GM23338 (cell line): ENCODE measurements around the gene ZACN. TPM values are rescaled to one million over a fixed set of nuclear protein-coding genes. Genes with fewer than 3 reads are reported as not detected.

Source experiments
- ATAC-seq: fragments of 200-7000 bp; cut with Tn5 transposase; 3 replicates; pipeline ENCODE4 v1.9.1; 2020
- DNase-seq: peaks from one replicate; pipeline ENCODE4 v3.0.0-alpha.2; 2015; ENCODE audit warnings: low spot score
- H2AFZ ChIP-seq: fragments of 200-600 bp; sonication (generic); 2 replicates; pipeline ENCODE4 v1.8.0; 2016; ENCODE audit warnings: antibody characterized with exemption, mild to moderate bottlenecking, moderate library complexity
- H3F3A ChIP-seq: fragments of 200-600 bp; sonication (generic); replicated peaks from 2 replicates; pipeline ENCODE4 v1.8.0; 2017; ENCODE audit warnings: antibody characterized with exemption, mixed run types, low read depth
- H3K27ac ChIP-seq: fragments of 200-600 bp; sonication (generic); 2 replicates; pipeline ENCODE4 v1.6.1; 2016; ENCODE audit warnings: low read depth
- H3K27me3 ChIP-seq: fragments of 200-600 bp; sonication (generic); 2 replicates; pipeline ENCODE4 v1.8.0; 2016; ENCODE audit warnings: mild to moderate bottlenecking, mixed run types, moderate library complexity; ENCODE audit not compliant: insufficient read depth
- H3K36me3 ChIP-seq: fragments of 200-600 bp; sonication (generic); 2 replicates; pipeline ENCODE4 v1.8.0; 2016; ENCODE audit warnings: mild to moderate bottlenecking; ENCODE audit not compliant: insufficient read depth
- H3K4me1 ChIP-seq: fragments of 200-600 bp; sonication (generic); 2 replicates; pipeline ENCODE4 v1.8.0; 2016; ENCODE audit warnings: mild to moderate bottlenecking, moderate library complexity; ENCODE audit not compliant: insufficient read depth
- H3K4me2 ChIP-seq: fragments of 200-600 bp; sonication (generic); 2 replicates; pipeline ENCODE4 v1.7.1; 2017; ENCODE audit warnings: mixed run types
- H3K4me3 ChIP-seq: fragments of 200-600 bp; sonication (generic); 2 replicates; pipeline ENCODE4 v1.6.1; 2016; ENCODE audit warnings: mixed run types
- H3K79me2 ChIP-seq: fragments of 200-600 bp; sonication (generic); replicated peaks from 2 replicates; pipeline ENCODE4 v1.8.0; 2017; ENCODE audit warnings: mild to moderate bottlenecking; ENCODE audit not compliant: insufficient read depth
- H3K9me2 ChIP-seq: fragments of 200-600 bp; sonication (generic); 2 replicates; pipeline ENCODE4 v1.8.0; 2017; ENCODE audit not compliant: insufficient read depth
- H4K20me1 ChIP-seq: fragments of 200-600 bp; sonication (generic); replicated peaks from 2 replicates; pipeline ENCODE4 v1.8.0; 2017; ENCODE audit warnings: mild to moderate bottlenecking; ENCODE audit not compliant: insufficient read depth
- H3K27ac Mint-ChIP-seq: 2 replicates; pipeline ENCODE4 v1.8.0; 2020; ENCODE audit warnings: inconsistent platforms, mild to moderate bottlenecking, moderate library complexity, mixed read lengths
- H3K27me3 Mint-ChIP-seq: 3 replicates; pipeline ENCODE4 v1.8.0; 2022; ENCODE audit warnings: low read depth, mild to moderate bottlenecking, moderate library complexity, mixed read lengths, inconsistent platforms; ENCODE audit not compliant: insufficient read depth, poor library complexity
- H3K36me3 Mint-ChIP-seq: 3 replicates; pipeline ENCODE4 v1.8.0; 2021; ENCODE audit warnings: low read depth, mild to moderate bottlenecking, inconsistent platforms, moderate library complexity, mixed read lengths
- H3K4me1 Mint-ChIP-seq: 3 replicates; pipeline ENCODE4 v1.8.0; 2020; ENCODE audit warnings: mild to moderate bottlenecking, inconsistent platforms, mixed read lengths
- H3K4me3 Mint-ChIP-seq: 3 replicates; pipeline ENCODE4 v1.8.0; 2021; ENCODE audit warnings: moderate library complexity, mild to moderate bottlenecking, inconsistent platforms, mixed read lengths
- H3K9me3 Mint-ChIP-seq: 3 replicates; pipeline ENCODE4 v1.8.0; 2020; ENCODE audit warnings: moderate library complexity, mild to moderate bottlenecking, inconsistent platforms, mixed read lengths
- CREB1 ChIP-seq: fragments of 250-450 bp; sonication (Bioruptor Pico); IDR thresholded peaks from 2 replicates; pipeline ENCODE4 v1.5.0; 2020; ENCODE audit warnings: low read depth, mild to moderate bottlenecking, moderate library complexity
- EZH2 ChIP-seq: fragments of 200-600 bp; sonication (generic); IDR thresholded peaks from one replicate; pipeline ENCODE4 v1.8.0; 2017; ENCODE audit warnings: antibody characterized with exemption, mild to moderate bottlenecking, low read depth; ENCODE audit not compliant: unreplicated experiment
- EZH2phosphoT487 ChIP-seq: fragments of 200-600 bp; sonication (generic); IDR thresholded peaks from one replicate; pipeline ENCODE4 v1.8.1; 2018; ENCODE audit warnings: antibody characterized with exemption; ENCODE audit not compliant: unreplicated experiment
- JUNB ChIP-seq: IDR thresholded peaks from one replicate; pipeline ENCODE4 v1.6.1; 2016; ENCODE audit warnings: antibody characterized with exemption; ENCODE audit not compliant: unreplicated experiment
- NANOG ChIP-seq: IDR thresholded peaks from 2 replicates; pipeline ENCODE4 v1.6.1; 2016; ENCODE audit warnings: antibody characterized with exemption, borderline replicate concordance
- POLR2AphosphoS5 ChIP-seq: IDR thresholded peaks from 2 replicates; pipeline ENCODE4 v1.6.1; 2016; ENCODE audit warnings: antibody characterized with exemption, low read depth
- STAT1 ChIP-seq: IDR thresholded peaks from one replicate; pipeline ENCODE4 v1.6.1; 2016; ENCODE audit warnings: antibody characterized with exemption; ENCODE audit not compliant: unreplicated experiment
- polyA plus RNA-seq: library from polyadenylated mRNA; unstranded; fragments of >200 nt; fragmentation: Nextera tagmentation; extraction: Ambion mirVana; gene quantifications from 2 replicates; pipeline ENCODE4 v1.2.1, GENCODE V29; 2016
- total RNA-seq: library from RNA; depleted of rRNA; stranded (reverse); fragments of >200 nt; shearing (Covaris generic); gene quantifications from 2 replicates; pipeline ENCODE4 v1.2.3, GENCODE V29; 2014
- TF ChIP-seq, protein P1 (sequence below): fragments of 250-450 bp; sonication (Bioruptor Pico); IDR thresholded peaks from 2 replicates; pipeline ENCODE4 v1.5.0; 2020; ENCODE audit warnings: mild to moderate bottlenecking, moderate library complexity
- TF ChIP-seq, protein P2 (sequence below), 2 experiments: fragments of 200-600 bp in 1 of 2; sonication (generic) in 1 of 2; conservative IDR thresholded peaks; 2 replicates each; pipeline versions ENCODE4 v1.5.1 to v1.6.1; 2016 to 2017; ENCODE audit warnings: antibody characterized with exemption in 2 of 2, low read depth in 2 of 2, mild to moderate bottlenecking in 2 of 2, moderate library complexity in 1 of 2
- TF ChIP-seq, protein P3 (sequence below): IDR thresholded peaks from 2 replicates; pipeline ENCODE4 v1.6.1; 2016; ENCODE audit warnings: antibody characterized with exemption

Gene ZACN
- total and polyA plus RNA-seq, 2 experiments from 2014 or later: 0.47 TPM; not detected in 1

GRCh38 chr17:76094046-76094445 lies 15.1 kb downstream of the ZACN start:
- DNase-seq: no peak
- Histone ChIP-seq H4K20me1 (no peaks in the 10 kb centered on the region; the same call in 1 of the 2 replicates), H3K4me3 (no peak overlapping the region), H3K27me3 (no peaks in the 10 kb centered on the region), H3K9me2 (no peaks in the 10 kb centered on the region), H3K36me3 (peaks cover 12% of the 10 kb centered on the region; the same call in 1 of the 2 replicates), H3K79me2 (no peaks in the 10 kb centered on the region), H3K4me2 (no peak overlapping the region), H3F3A (no peaks in the 10 kb centered on the region), H2AFZ (no peak overlapping the region), H3K27ac (no peak overlapping the region), H3K4me1 (no peaks in the 10 kb centered on the region)
- Mint-ChIP-seq H3K4me3 (no peak overlapping the region), H3K9me3 (no peaks in the 10 kb centered on the region), H3K27ac (no peak overlapping the region), H3K27me3 (peaks cover 3% of the 10 kb centered on the region), H3K36me3 (peaks cover 69% of the 10 kb centered on the region), H3K4me1 (no peaks in the 10 kb centered on the region)
- ATAC-seq: no peak
- TF ChIP-seq POLR2AphosphoS5 (no peak), CREB1 (CRISPR knock-in tag) (no peak), NANOG (no peak)

- Mint-ChIP-seq H3K27ac (no peak overlapping the region), H3K4me1 (no peaks in the 10 kb centered on the region), H3K36me3 (peaks cover 75% of the 10 kb centered on the region), H3K4me3 (no peak overlapping the region), H3K27me3 (no peaks in the 10 kb centered on the region), H3K9me3 (no peaks in the 10 kb centered on the region)
- Histone ChIP-seq H3K4me1 (no peaks in the 10 kb centered on the region), H2AFZ (no peak overlapping the region), H3K79me2 (no peaks in the 10 kb centered on the region), H3K4me3 (no peak overlapping the region), H3F3A (no peaks in the 10 kb centered on the region), H4K20me1 (no peaks in the 10 kb centered on the region; the same call in 1 of the 2 replicates), H3K27me3 (no peaks in the 10 kb centered on the region), H3K27ac (no peak overlapping the region), H3K9me2 (no peaks in the 10 kb centered on the region), H3K4me2 (no peak overlapping the region), H3K36me3 (peaks cover 20% of the 10 kb centered on the region)
- DNase-seq (no peak), ATAC-seq (no peak)
- TF ChIP-seq STAT1: no peak
- no peak for TF ChIP-seq EZH2
- TF ChIP-seq, protein P1, sequence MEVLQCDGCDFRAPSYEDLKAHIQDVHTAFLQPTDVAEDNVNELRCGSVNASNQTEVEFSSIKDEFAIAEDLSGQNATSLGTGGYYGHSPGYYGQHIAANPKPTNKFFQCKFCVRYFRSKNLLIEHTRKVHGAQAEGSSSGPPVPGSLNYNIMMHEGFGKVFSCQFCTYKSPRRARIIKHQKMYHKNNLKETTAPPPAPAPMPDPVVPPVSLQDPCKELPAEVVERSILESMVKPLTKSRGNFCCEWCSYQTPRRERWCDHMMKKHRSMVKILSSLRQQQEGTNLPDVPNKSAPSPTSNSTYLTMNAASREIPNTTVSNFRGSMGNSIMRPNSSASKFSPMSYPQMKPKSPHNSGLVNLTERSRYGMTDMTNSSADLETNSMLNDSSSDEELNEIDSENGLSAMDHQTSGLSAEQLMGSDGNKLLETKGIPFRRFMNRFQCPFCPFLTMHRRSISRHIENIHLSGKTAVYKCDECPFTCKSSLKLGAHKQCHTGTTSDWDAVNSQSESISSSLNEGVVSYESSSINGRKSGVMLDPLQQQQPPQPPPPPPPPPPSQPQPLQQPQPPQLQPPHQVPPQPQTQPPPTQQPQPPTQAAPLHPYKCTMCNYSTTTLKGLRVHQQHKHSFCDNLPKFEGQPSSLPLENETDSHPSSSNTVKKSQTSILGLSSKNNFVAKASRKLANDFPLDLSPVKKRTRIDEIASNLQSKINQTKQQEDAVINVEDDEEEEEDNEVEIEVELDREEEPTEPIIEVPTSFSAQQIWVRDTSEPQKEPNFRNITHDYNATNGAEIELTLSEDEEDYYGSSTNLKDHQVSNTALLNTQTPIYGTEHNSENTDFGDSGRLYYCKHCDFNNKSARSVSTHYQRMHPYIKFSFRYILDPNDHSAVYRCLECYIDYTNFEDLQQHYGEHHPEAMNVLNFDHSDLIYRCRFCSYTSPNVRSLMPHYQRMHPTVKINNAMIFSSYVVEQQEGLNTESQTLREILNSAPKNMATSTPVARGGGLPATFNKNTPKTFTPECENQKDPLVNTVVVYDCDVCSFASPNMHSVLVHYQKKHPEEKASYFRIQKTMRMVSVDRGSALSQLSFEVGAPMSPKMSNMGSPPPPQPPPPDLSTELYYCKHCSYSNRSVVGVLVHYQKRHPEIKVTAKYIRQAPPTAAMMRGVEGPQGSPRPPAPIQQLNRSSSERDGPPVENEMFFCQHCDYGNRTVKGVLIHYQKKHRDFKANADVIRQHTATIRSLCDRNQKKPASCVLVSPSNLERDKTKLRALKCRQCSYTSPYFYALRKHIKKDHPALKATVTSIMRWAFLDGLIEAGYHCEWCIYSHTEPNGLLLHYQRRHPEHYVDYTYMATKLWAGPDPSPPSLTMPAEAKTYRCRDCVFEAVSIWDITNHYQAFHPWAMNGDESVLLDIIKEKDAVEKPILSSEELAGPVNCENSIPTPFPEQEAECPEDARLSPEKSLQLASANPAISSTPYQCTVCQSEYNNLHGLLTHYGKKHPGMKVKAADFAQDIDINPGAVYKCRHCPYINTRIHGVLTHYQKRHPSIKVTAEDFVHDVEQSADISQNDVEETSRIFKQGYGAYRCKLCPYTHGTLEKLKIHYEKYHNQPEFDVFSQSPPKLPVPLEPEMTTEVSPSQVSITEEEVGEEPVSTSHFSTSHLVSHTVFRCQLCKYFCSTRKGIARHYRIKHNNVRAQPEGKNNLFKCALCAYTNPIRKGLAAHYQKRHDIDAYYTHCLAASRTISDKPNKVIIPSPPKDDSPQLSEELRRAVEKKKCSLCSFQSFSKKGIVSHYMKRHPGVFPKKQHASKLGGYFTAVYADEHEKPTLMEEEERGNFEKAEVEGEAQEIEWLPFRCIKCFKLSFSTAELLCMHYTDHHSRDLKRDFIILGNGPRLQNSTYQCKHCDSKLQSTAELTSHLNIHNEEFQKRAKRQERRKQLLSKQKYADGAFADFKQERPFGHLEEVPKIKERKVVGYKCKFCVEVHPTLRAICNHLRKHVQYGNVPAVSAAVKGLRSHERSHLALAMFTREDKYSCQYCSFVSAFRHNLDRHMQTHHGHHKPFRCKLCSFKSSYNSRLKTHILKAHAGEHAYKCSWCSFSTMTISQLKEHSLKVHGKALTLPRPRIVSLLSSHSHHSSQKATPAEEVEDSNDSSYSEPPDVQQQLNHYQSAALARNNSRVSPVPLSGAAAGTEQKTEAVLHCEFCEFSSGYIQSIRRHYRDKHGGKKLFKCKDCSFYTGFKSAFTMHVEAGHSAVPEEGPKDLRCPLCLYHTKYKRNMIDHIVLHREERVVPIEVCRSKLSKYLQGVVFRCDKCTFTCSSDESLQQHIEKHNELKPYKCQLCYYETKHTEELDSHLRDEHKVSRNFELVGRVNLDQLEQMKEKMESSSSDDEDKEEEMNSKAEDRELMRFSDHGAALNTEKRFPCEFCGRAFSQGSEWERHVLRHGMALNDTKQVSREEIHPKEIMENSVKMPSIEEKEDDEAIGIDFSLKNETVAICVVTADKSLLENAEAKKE (CRISPR knock-in tag): no peak
- no peak for TF ChIP-seq JUNB
- TF ChIP-seq, protein P2, sequence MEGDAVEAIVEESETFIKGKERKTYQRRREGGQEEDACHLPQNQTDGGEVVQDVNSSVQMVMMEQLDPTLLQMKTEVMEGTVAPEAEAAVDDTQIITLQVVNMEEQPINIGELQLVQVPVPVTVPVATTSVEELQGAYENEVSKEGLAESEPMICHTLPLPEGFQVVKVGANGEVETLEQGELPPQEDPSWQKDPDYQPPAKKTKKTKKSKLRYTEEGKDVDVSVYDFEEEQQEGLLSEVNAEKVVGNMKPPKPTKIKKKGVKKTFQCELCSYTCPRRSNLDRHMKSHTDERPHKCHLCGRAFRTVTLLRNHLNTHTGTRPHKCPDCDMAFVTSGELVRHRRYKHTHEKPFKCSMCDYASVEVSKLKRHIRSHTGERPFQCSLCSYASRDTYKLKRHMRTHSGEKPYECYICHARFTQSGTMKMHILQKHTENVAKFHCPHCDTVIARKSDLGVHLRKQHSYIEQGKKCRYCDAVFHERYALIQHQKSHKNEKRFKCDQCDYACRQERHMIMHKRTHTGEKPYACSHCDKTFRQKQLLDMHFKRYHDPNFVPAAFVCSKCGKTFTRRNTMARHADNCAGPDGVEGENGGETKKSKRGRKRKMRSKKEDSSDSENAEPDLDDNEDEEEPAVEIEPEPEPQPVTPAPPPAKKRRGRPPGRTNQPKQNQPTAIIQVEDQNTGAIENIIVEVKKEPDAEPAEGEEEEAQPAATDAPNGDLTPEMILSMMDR (conservative IDR thresholded peaks at IDR 0.05; ENCODE audit: low read depth in 2 of 2): no peak
- no peak for TF ChIP-seq EZH2phosphoT487
- TF ChIP-seq, protein P3, sequence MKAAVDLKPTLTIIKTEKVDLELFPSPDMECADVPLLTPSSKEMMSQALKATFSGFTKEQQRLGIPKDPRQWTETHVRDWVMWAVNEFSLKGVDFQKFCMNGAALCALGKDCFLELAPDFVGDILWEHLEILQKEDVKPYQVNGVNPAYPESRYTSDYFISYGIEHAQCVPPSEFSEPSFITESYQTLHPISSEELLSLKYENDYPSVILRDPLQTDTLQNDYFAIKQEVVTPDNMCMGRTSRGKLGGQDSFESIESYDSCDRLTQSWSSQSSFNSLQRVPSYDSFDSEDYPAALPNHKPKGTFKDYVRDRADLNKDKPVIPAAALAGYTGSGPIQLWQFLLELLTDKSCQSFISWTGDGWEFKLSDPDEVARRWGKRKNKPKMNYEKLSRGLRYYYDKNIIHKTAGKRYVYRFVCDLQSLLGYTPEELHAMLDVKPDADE: no peak
- TF ChIP-seq NANOG: no peak
These were observed 17.0 kb downstream of the ZACN start for GRCh38 chr17:76095943-76096342.
